Effector CD8-positive, alpha-beta T cell (primary cell): ENCODE results near the gene TMEM214.

Experiments used
- DNase-seq: peaks from one replicate; lab custom pipeline; 2025; lab: John Stamatoyannopoulos, UW

Gene TMEM214

GRCh38 chr2:27009716-27010115, 23.0 kb upstream of the TMEM214 start:
- no peak for DNase-seq

- DNase-seq: no peak
These were observed 22.6 kb upstream of the TMEM214 start for GRCh38 chr2:27010139-27010538.

GRCh38 chr2:27013738-27014137, 19.0 kb upstream of the TMEM214 start:
- no peak for DNase-seq

GRCh38 chr2:27014771-27015433, 17.9 kb upstream of the TMEM214 start:
- DNase-seq: no peak

GRCh38 chr2:27016801-27017325, 15.9 kb upstream of the TMEM214 start:
- DNase-seq: peak; percentile 13

GRCh38 chr2:27018142-27018541, 14.6 kb upstream of the TMEM214 start:
- no peak for DNase-seq

GRCh38 chr2:27019459-27019858, 13.3 kb upstream of the TMEM214 start:
- DNase-seq: no peak

GRCh38 chr2:27019931-27020855, 12.6 kb upstream of the TMEM214 start:
- no peak for DNase-seq

GRCh38 chr2:27021253-27022049, 11.3 kb upstream of the TMEM214 start:
- no peak for DNase-seq

GRCh38 chr2:27023740-27024139, 9.0 kb upstream of the TMEM214 start:
- DNase-seq: no peak

GRCh38 chr2:27024188-27024587, 8.6 kb upstream of the TMEM214 start:
- no peak for DNase-seq

GRCh38 chr2:27024812-27025211, 8.0 kb upstream of the TMEM214 start:
- DNase-seq: no peak

GRCh38 chr2:27025281-27025800, 7.4 kb upstream of the TMEM214 start:
- no peak for DNase-seq

- no peak for DNase-seq
These were observed 6.6 kb upstream of the TMEM214 start for GRCh38 chr2:27025861-27026851.

GRCh38 chr2:27027211-27027651, 5.5 kb upstream of the TMEM214 start:
- DNase-seq: no peak

GRCh38 chr2:27029051-27029450, 3.7 kb upstream of the TMEM214 start:
- DNase-seq: no peak

- DNase-seq: no peak
These were observed 588 bp downstream of the TMEM214 start for GRCh38 chr2:27033253-27033852.

- no peak for DNase-seq
These were observed 5.2 kb downstream of the TMEM214 start for GRCh38 chr2:27038012-27038411.

GRCh38 chr2:27038631-27039339, 6.0 kb downstream of the TMEM214 start:
- no peak for DNase-seq
